IPS DF 4.7 (cell line): ENCODE data around the gene ACTL8.
"Not testable (repeated sequence)": the region's sequence is repeated elsewhere in the genome, so short reads cannot be mapped to it uniquely, and the experiment has no call there.

Experiments used
- DNase-seq: peaks from one replicate; pipeline ENCODE4 v3.0.0-alpha.2; 2013; ENCODE audit warnings: low spot score; ENCODE audit errors: extremely low read depth

The ACTL8 gene

DNA sequence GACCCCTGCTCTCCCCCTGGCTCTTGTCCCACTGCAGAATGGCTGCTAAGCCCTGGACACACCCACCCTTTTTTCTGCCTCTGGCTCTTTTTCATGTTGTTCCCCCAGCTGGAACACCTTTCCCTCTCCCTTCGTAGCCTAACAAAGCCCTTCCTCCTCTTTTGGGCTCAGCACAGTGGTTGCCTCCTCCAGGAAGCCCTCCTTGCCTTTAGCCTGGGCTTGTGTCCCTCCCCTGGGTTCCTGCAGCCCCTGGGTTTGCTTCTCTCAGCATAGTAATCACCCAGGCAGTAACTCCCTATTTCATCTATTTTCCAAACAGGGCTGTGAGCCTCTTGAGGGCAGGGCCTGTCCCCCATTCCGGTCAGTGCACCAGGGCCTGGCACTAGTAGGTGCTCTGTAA lies 19.8 kb upstream of the ACTL8 start:
- no peak for DNase-seq

DNA sequence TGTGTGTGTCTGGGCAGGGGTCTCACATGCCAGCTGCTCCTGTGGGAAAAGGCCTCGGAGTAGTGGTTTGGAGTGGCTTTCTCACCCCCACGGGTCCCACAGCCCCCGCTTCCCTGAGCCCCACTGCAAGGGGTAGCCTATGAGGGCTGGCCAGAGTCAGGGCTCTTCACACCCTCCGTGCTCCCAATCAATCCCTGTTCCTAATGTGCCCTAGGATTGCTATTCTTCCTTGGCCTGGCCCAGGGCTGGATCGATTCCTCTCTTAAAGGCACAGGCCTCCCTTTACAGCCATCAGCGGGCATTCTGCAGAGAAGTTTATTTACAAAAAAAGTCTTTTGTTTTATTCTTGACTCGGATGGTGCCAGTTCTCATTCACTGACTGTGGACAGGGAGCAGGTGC lies 19.3 kb upstream of the ACTL8 start:
- no peak for DNase-seq

DNA sequence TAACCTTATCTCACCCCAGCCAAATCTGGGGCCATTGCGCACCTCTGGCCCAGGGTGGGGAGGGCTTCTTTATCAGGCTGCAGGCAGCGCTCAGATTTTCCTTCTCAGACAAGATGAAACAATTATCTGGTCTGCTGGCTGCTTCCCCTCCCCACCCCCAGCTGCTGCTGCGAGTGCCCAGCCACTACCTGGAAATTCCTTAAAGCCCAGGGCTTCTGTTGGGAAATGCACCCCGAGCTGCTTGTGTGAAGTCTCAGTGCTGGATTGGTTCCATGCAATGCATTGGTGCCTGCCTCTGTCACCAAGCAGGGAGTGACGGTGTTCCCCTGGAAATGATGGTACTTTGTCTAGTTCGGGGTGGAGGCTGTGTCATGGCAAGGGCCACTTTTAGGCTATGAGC lies 18.5 kb upstream of the ACTL8 start:
- DNase-seq = no peak

DNA sequence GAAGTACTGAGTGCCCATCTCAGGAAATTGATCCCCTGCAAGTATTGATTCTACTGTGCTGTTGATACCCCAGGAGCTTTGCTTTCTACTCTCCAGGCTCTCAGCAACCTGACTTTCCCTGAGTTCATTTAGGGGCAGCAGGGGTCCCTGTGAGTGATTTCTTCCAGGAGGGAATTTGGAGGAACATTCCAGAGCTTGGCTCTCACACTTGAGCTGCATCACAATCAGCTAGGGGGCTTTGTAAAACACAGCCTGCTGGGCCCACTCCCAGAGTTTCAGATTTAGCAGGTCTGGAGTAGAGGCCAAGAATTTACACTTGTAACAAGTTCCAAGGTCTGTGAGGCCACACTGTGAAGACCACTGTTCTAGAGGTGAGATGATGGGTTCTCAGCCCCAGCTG lies 16.1 kb upstream of the ACTL8 start:
- no peak for DNase-seq

DNA sequence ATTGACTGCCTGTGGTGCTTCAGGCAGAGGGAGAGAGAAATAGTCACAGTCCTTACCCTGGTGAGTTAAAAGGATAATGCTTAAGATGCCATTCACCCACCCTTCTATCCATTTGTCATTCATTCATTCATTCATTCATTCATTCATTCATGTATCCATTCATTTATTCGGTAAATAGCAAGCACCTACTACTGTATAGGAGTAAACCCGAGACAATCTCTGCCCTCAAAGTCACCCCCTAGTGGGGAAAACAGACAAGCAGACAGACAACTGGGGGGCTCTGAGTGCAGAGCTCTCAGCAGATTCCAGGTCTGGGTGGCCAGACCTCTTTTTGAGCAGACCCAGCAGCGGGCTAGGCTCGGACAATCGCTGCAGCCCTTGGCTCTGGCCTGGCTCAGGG lies 14.1 kb upstream of the ACTL8 start:
- no peak for DNase-seq

DNA sequence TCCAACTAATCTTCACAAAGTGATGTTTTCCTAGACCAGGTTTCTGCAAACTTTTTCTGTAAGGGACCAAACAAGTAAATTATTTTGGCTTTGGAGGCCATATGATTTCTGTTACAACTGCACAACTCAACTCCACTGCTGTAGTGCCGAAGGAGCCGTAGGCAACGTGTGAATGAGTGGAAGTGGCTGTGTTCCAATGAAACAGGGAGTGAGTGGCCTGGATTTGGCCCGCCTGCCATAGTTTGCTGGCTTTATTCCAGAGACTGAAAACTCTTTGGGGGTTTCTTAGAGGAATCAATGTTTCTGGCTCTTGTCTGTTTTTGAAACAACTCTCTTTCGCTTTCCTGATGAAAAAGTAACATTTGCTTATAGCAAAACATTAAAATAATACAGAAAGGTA lies 12.6 kb upstream of the ACTL8 start:
- no peak for DNase-seq

DNA sequence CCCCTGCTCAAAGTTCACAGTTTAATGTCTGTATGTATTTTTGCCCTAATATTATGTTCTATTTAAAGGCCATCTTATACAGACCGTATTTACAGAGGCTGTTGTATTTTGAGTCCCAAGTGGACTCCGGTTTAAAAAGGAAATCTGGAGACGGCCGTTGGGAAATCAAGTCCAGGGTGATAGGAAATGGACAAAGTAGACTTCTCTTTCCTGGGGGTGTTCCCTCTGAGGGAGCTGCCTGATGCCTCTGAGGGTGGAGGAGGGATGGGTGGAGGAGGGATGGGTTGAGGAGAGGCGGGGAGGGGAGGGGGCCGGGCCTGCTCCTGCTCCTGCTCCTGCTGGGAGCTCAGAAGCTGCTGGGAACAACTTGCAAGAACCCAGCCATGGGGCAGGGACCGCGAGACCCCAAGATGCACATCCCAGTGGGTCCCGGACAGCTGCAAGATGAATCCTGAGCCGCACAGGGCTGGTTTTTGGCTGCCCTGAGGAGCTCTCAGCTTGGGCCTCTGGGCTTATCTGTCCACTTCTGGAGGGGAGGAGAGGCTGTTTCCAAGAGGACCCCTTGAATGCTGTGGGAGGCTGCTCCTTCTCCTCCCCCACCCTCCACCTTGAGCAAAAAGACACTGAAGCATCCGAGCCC lies 12.0 kb upstream of the ACTL8 start:
- no peak for DNase-seq

DNA sequence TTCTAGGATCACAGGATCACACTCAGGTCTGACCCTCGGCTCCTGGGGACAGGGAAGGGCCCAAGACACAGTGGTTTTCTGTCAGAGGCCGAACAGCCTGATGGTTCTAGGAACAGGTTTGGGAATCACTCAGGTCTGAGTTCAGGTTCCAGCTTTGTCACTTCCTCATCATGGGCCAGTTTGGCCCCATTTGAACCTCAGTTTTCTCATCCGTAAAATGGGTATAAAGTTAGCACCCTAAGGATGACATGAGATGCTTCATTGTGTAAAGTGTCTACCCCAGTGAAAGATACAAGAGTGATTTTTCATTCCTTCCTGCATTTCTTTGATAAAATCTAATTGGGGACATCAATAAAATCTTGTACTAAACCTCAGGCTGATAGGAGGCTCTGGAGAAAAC lies 11.2 kb upstream of the ACTL8 start:
- DNase-seq = no peak

DNA sequence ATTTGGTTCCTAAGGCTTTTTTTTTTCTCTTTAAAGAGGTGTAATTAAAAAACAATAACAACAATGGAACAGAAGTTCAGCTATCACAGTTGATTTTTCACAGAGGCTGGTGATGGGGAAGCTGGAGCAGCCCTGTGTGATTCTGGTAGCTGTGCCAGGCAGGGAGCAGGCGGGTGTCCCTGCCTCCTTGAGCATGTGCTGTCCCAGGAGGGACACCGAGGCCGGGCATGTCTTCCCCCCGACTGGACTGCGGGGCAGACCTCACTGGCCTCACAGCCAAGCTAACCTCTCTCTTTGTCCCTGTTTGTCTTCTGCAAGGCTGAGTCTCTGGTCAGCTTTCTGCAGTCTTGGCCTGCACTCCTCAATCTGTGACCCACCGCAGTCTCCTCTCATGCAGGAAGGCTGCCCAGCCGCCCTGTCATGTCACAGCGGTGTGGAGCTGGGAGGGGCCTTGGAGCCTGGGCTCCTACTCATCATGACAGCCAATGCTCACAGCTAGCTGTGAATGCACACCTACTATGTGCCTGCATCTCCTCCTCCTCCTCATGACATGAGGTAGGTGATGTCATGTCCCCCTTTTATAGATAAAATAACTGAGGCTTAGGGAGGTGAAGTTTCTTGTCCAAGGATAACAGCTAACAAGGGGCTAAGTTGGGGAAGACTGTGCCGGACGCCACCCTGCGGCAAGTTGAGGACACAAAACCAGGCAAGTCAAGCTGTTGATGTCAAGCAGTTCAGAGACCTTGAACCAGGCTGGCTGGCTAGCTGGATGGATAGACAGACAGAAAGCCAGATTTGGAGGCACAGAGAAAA lies 10.3 kb upstream of the ACTL8 start:
- DNase-seq = no peak

DNA sequence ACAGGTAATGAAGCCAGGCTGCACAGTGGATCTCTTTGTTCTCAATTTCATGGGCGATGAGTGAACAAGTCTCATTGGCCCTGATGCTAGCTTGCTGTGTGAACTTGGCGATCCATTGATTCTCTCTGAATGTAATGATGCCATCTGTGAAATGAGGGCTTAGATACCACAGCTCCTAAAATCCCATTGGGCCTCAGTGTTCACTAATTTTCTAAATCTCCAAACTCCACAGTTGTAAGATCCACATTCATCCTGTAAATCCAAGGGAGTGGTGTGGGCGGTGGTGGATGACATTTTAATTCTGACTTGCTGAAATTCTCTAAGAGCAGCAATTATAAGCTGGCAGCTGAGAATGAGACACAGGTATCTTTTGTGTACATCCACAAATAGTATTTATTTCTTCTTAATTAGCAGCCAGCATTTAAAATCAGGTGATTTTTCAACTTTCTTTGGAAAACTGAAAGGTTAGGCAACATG lies 9.6 kb upstream of the ACTL8 start:
- DNase-seq = no peak

DNA sequence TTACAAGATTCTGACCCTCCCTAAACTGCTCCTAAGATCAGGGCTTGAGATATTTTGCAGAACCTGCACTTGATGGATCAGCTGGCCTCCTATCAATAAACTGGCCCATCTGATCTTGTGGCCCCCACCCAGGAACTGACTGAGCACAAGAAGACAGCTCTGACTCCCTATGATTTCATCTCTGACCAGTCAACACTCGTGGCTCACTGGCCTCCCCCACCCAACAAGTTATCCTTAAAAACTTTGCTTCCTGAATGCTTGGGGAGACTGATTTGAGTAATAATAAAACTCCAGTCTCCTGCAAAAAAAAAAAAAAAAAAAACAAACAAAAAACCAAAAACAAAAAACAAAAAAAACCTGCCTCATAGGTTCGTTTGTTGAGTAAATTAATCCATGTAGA lies 8.9 kb upstream of the ACTL8 start:
- not testable (repeated sequence) for DNase-seq

DNA sequence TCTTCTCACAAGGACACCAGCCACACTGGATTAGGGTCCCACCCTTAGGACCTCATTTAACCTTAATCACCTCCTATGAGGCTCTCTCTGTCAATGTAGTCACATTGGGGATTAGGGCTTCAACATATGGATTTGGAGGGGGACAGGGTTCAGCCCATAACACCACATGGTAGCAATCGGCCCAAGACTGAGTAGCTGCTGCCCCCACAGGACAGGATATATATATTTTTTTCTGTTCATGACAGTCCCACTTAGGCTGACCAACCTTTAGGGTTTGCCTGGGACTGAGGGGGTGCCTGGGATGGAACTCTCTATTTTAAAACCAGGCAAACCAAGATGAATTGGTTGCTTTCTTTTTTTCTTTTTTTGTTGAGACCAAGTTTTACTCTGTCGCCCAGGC lies 8.2 kb upstream of the ACTL8 start:
- DNase-seq = no peak

DNA sequence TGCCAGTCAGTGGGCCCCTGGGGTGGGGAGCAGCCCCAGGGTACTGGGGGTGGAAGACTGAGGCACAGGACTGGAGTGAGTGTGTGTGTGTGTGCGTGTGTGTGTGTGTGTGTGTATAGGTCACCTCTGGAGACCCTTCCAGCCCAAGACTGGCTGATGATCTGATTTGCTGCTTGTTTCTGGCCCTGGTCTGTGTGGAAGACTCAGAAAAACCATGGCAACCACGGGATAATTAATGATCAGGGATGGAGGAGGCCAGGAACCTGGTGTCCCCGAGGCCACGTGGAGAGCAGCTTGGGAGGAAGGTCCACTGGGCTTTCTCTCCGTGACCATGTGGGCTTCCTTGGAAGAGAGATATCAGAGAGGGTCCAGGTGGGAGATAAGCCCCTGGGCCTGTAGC lies 4.8 kb upstream of the ACTL8 start:
- no peak for DNase-seq

DNA sequence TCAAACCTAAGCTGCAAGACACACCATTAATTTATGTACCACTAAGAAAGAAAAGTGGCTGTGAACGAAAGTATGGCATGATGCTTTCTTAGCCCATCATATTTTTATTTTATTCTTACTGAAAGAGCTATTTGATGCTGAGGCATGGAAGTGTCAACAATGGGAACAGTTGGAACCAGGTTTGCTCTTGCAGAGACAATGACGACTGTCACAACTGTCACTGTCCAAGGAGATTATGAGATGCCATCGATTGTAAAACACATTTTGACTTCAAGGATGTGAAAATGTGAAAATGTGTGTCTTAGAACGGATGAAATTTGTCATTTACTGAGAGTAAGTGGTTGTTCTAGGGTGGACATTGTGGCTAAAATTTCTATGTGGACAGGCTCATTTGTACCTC lies 2.8 kb upstream of the ACTL8 start:
- no peak for DNase-seq

DNA sequence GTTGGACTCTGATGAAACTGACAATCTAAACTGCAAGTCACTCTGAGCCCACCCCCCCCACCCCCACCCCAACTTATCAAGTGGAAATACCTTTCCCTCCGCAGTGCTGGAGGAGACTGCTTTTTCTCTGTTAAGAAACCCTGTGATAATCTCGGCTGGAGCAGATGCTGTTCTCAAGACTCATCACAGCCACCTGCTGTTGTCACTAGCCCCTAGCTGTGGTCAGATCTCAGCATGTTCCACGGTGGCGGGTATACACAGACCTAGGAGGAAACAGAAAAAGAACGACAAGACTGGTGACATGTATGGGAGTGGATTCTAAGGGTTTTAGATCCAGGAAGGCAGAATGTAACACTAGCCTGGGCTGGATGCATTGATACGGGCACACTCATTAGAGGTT lies 2.3 kb downstream of the ACTL8 start:
- DNase-seq = no peak

DNA sequence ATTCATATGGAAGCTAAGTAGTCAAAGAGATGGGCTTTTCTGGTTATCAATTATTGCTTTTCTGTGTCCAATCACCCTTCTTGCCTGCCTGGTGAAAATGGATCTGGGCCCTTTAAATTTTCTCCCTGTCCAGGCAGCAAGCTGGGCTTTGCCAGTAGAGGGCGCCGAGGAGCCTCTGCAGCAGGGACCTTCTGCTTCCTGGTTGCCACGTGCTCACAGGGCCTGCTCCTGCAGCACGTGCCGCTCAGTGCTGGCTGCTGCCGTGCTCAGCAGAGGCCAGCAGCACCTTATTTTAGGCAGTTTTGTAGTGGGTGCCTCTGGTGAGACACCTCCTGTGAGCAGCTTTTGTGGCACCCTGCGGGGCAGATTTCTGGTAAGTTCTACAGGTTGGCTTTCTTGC lies 4.0 kb downstream of the ACTL8 start:
- DNase-seq = no peak

DNA sequence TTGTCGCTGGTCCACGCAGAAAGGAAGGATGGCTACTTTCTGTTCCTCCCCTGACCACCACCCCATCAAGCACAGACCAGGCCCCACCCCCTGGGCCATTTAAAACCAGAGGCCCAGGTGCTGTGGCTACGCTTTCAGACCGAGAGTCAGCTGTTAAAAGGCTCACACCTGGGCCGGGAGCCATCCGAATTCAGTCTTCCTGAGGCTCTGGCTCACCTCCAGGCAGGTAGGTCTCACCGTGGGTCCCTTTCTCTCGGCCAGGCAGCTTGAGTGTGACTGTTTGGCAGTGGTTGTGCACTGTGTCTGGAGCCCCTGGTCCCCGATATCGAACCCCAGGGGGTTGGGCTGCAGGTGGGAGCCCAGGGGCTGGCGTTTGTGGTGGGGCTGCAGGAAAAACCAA lies 7.2 kb downstream of the ACTL8 start:
- no peak for DNase-seq

DNA sequence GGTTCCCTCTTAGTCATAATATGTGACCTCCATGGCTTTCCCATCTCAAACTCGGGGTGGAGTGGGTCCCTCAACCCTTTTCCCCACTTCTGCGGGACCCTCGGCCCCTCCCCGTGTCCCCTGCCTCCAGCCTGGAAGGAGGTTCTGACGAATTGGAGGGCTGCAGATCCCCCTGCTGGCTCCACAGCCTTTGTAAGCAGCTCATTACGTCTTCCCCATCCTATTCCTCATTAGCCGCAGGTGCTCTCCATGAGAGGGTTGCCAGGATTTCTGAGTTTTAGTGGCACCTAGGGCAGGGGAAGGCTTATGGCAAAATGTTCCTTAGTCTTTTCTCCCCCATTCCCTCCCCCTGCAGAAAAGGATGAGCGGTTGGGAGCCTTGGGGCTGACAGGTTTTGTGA lies 8.3 kb downstream of the ACTL8 start:
- DNase-seq = no peak

DNA sequence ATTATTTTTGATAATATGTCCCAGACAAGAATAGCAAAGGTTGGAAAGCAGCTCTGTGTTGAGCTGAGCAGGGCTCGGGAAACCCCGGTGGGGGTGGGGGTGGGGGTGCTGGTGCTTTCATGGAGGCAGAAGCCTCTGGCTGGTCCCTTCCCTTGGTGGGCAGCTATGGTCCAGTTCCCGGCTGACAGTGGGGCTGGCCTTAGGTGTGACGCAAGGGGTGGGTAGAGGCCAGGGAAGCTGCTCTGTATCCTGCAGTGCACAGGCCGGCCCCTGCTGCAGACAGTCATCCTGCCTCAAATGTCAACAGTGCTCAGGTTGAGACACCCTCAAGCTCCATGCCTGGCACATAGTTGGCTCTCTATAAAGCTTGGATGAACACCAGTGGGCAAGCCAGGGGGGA lies 8.9 kb downstream of the ACTL8 start:
- DNase-seq = no peak

DNA sequence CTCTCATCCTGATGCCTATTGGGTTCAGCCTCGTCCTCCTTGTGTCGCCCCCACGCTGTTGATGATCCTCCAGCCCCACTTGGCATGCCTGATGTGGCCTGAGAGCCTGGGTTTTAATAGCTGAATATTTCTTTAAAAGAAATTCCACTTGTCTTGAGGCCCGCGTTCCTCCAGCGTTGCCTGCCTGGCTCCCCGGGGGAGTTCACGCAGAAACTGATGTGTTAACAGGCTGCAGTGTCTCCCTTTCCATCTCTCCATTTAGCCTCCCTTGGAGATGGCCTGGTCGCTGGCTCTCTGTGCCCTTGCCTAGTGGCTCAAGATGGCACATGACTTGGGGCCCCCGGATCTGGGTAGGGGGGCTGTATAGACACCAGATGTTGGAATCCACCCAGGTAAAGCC lies 9.5 kb downstream of the ACTL8 start:
- no peak for DNase-seq

DNA sequence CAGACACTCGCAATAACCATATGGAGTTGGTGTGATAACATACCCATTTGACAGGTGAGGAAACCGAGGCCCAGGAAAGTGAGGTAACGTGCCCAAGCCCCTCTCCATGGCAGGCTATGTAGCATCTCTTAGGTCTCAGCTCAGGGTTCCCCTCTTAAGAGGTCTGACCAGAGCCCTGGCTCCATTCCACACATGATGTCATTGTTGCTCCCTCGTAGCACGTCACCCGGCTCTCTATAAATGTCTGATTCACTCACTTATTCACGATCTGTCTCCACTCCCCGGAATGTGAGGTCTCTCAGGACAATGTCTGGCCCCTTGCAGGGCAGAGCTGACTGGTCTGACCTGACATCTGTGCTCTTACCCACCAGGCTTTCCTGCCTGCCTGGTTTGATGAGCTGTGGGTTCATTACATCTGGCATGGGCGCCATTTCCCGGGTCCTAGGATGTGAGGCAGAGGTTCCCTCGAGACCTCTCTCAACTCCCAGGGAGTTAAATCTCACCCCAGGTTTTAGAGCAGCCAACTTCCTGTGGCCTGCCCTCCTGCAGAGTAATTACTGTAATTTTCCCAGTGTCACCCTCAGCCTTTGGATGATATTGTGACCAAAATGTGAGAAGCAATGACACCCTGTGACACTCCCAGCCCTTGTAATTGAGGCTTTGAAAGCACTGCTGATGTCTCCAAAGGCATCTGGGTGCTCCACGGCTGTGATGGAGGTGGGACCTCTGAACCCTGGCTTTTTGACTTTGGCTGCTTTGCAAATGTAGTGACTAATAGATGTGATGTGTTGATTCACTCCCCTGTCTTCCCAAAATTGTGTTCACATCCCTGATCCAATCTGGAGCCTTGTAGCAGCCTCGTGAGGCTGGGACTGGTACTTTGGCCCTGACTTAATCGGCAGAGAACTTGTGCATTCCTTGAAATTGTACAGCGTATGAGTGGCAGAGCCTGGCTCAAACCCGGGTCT lies 10.6 kb downstream of the ACTL8 start:
- no peak for DNase-seq

DNA sequence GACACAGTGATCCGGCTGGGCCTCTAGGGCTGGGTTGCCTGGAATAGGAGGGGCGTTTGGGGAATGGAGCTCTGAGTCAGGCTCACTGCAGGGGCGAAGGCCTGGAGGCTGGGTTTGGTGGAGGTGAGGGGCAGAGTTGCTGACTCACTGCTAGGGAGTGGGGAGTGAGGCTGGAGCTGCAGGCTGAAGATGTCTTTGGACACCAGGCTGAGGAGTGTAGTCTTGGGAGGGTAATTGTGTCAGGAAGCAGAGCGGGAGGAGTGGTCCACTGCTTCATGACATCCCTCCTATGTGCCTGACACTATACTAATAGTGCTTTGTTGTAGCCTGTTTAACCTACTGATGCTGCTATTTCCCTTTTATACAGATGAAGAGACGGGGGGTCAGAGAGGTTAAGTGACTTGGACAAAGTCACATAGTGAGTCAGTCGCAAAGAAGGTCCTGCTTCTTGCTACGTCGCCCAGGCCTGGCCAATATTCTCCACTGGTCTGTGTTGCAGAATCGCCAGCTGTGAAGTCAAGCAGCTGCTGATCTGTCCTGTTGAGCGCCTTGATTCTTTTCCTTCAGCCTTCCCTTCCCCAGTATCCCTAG lies 13.6 kb downstream of the ACTL8 start:
- no peak for DNase-seq
